GM23338 (cell line): ENCODE results near the gene CMKLR1. TPM values are rescaled to one million over a fixed set of nuclear protein-coding genes. Genes with fewer than 3 reads are reported as not detected.

ENCODE experiments used
- ATAC-seq: fragments of 200-7000 bp; cut with Tn5 transposase; 3 replicates; pipeline ENCODE4 v1.9.1; 2020
- DNase-seq: peaks from one replicate; pipeline ENCODE4 v3.0.0-alpha.2; 2015; ENCODE audit warnings: low spot score
- H2AFZ ChIP-seq: fragments of 200-600 bp; sonication (generic); 2 replicates; pipeline ENCODE4 v1.8.0; 2016; ENCODE audit warnings: antibody characterized with exemption, mild to moderate bottlenecking, moderate library complexity
- H3F3A ChIP-seq: fragments of 200-600 bp; sonication (generic); replicated peaks from 2 replicates; pipeline ENCODE4 v1.8.0; 2017; ENCODE audit warnings: antibody characterized with exemption, mixed run types, low read depth
- H3K27ac ChIP-seq: fragments of 200-600 bp; sonication (generic); 2 replicates; pipeline ENCODE4 v1.6.1; 2016; ENCODE audit warnings: low read depth
- H3K27me3 ChIP-seq: fragments of 200-600 bp; sonication (generic); 2 replicates; pipeline ENCODE4 v1.8.0; 2016; ENCODE audit warnings: mild to moderate bottlenecking, mixed run types, moderate library complexity; ENCODE audit not compliant: insufficient read depth
- H3K36me3 ChIP-seq: fragments of 200-600 bp; sonication (generic); 2 replicates; pipeline ENCODE4 v1.8.0; 2016; ENCODE audit warnings: mild to moderate bottlenecking; ENCODE audit not compliant: insufficient read depth
- H3K4me1 ChIP-seq: fragments of 200-600 bp; sonication (generic); 2 replicates; pipeline ENCODE4 v1.8.0; 2016; ENCODE audit warnings: mild to moderate bottlenecking, moderate library complexity; ENCODE audit not compliant: insufficient read depth
- H3K4me2 ChIP-seq: fragments of 200-600 bp; sonication (generic); 2 replicates; pipeline ENCODE4 v1.7.1; 2017; ENCODE audit warnings: mixed run types
- H3K4me3 ChIP-seq: fragments of 200-600 bp; sonication (generic); 2 replicates; pipeline ENCODE4 v1.6.1; 2016; ENCODE audit warnings: mixed run types
- H3K79me2 ChIP-seq: fragments of 200-600 bp; sonication (generic); replicated peaks from 2 replicates; pipeline ENCODE4 v1.8.0; 2017; ENCODE audit warnings: mild to moderate bottlenecking; ENCODE audit not compliant: insufficient read depth
- H3K9me2 ChIP-seq: fragments of 200-600 bp; sonication (generic); 2 replicates; pipeline ENCODE4 v1.8.0; 2017; ENCODE audit not compliant: insufficient read depth
- H4K20me1 ChIP-seq: fragments of 200-600 bp; sonication (generic); replicated peaks from 2 replicates; pipeline ENCODE4 v1.8.0; 2017; ENCODE audit warnings: mild to moderate bottlenecking; ENCODE audit not compliant: insufficient read depth
- H3K27ac Mint-ChIP-seq: 2 replicates; pipeline ENCODE4 v1.8.0; 2020; ENCODE audit warnings: inconsistent platforms, mild to moderate bottlenecking, moderate library complexity, mixed read lengths
- H3K27me3 Mint-ChIP-seq: 3 replicates; pipeline ENCODE4 v1.8.0; 2022; ENCODE audit warnings: low read depth, mild to moderate bottlenecking, moderate library complexity, mixed read lengths, inconsistent platforms; ENCODE audit not compliant: insufficient read depth, poor library complexity
- H3K36me3 Mint-ChIP-seq: 3 replicates; pipeline ENCODE4 v1.8.0; 2021; ENCODE audit warnings: low read depth, mild to moderate bottlenecking, inconsistent platforms, moderate library complexity, mixed read lengths
- H3K4me1 Mint-ChIP-seq: 3 replicates; pipeline ENCODE4 v1.8.0; 2020; ENCODE audit warnings: mild to moderate bottlenecking, inconsistent platforms, mixed read lengths
- H3K4me3 Mint-ChIP-seq: 3 replicates; pipeline ENCODE4 v1.8.0; 2021; ENCODE audit warnings: moderate library complexity, mild to moderate bottlenecking, inconsistent platforms, mixed read lengths
- H3K9me3 Mint-ChIP-seq: 3 replicates; pipeline ENCODE4 v1.8.0; 2020; ENCODE audit warnings: moderate library complexity, mild to moderate bottlenecking, inconsistent platforms, mixed read lengths
- CREB1 ChIP-seq: fragments of 250-450 bp; sonication (Bioruptor Pico); IDR thresholded peaks from 2 replicates; pipeline ENCODE4 v1.5.0; 2020; ENCODE audit warnings: low read depth, mild to moderate bottlenecking, moderate library complexity
- CTCF ChIP-seq, 2 experiments: fragments of 200-600 bp in 1 of 2; sonication (generic) in 1 of 2; conservative IDR thresholded peaks; 2 replicates each; pipeline versions ENCODE4 v1.5.1 to v1.6.1; 2016 to 2017; ENCODE audit warnings: antibody characterized with exemption in 2 of 2, low read depth in 2 of 2, mild to moderate bottlenecking in 2 of 2, moderate library complexity in 1 of 2
- ETS1 ChIP-seq: IDR thresholded peaks from 2 replicates; pipeline ENCODE4 v1.6.1; 2016; ENCODE audit warnings: antibody characterized with exemption
- EZH2 ChIP-seq: fragments of 200-600 bp; sonication (generic); IDR thresholded peaks from one replicate; pipeline ENCODE4 v1.8.0; 2017; ENCODE audit warnings: antibody characterized with exemption, mild to moderate bottlenecking, low read depth; ENCODE audit not compliant: unreplicated experiment
- EZH2phosphoT487 ChIP-seq: fragments of 200-600 bp; sonication (generic); IDR thresholded peaks from one replicate; pipeline ENCODE4 v1.8.1; 2018; ENCODE audit warnings: antibody characterized with exemption; ENCODE audit not compliant: unreplicated experiment
- JUNB ChIP-seq: IDR thresholded peaks from one replicate; pipeline ENCODE4 v1.6.1; 2016; ENCODE audit warnings: antibody characterized with exemption; ENCODE audit not compliant: unreplicated experiment
- NANOG ChIP-seq: IDR thresholded peaks from 2 replicates; pipeline ENCODE4 v1.6.1; 2016; ENCODE audit warnings: antibody characterized with exemption, borderline replicate concordance
- POLR2AphosphoS5 ChIP-seq: IDR thresholded peaks from 2 replicates; pipeline ENCODE4 v1.6.1; 2016; ENCODE audit warnings: antibody characterized with exemption, low read depth
- ZNF114 ChIP-seq: fragments of 250-450 bp; sonication (Bioruptor Pico); IDR thresholded peaks from 2 replicates; pipeline ENCODE4 v1.5.0; 2020; ENCODE audit warnings: mild to moderate bottlenecking, moderate library complexity
- ZNF331 ChIP-seq: fragments of 250-450 bp; sonication (Bioruptor Pico); IDR thresholded peaks from 2 replicates; pipeline ENCODE4 v1.5.0; 2020; ENCODE audit warnings: low read depth, mild to moderate bottlenecking, moderate library complexity
- ZNF462 ChIP-seq: fragments of 250-450 bp; sonication (Bioruptor Pico); IDR thresholded peaks from 2 replicates; pipeline ENCODE4 v1.5.0; 2020; ENCODE audit warnings: mild to moderate bottlenecking, moderate library complexity
- polyA plus RNA-seq: library from polyadenylated mRNA; unstranded; fragments of >200 nt; fragmentation: Nextera tagmentation; extraction: Ambion mirVana; gene quantifications from 2 replicates; pipeline ENCODE4 v1.2.1, GENCODE V29; 2016
- total RNA-seq: library from RNA; depleted of rRNA; stranded (reverse); fragments of >200 nt; shearing (Covaris generic); gene quantifications from 2 replicates; pipeline ENCODE4 v1.2.3, GENCODE V29; 2014

CMKLR1 gene
- total and polyA plus RNA-seq, 2 experiments from 2014 or later: 0.40 to 2.6 TPM

GRCh38 chr12:108335349-108336119 is 3.6 kb downstream of the CMKLR1 start:
- Histone ChIP-seq H3K27ac (no peak overlapping the region), H3K79me2 (no peaks in the 10 kb centered on the region), H3K4me3 (no peak overlapping the region), H3K4me1 (peaks cover 14% of the 10 kb centered on the region), H3K27me3 (no peaks in the 10 kb centered on the region), H2AFZ (no peak overlapping the region), H3K4me2 (no peak overlapping the region), H4K20me1 (no peaks in the 10 kb centered on the region), H3F3A (no peaks in the 10 kb centered on the region), H3K9me2 (no peaks in the 10 kb centered on the region), H3K36me3 (no peaks in the 10 kb centered on the region)
- peaks cover 9% of the 10 kb centered on the region for H3K4me1 Mint-ChIP-seq
- no peak overlapping the region for H3K4me3 Mint-ChIP-seq
- no peak overlapping the region for H3K27ac Mint-ChIP-seq
- H3K27me3 Mint-ChIP-seq: peaks cover 5% of the 10 kb centered on the region
- no peak for TF ChIP-seq EZH2phosphoT487
- TF ChIP-seq EZH2: no peak
- no peak for TF ChIP-seq NANOG
- no peak for TF ChIP-seq ZNF331 (CRISPR knock-in tag)
- no peak for TF ChIP-seq POLR2AphosphoS5
- no peak for TF ChIP-seq CREB1
- TF ChIP-seq JUNB: no peak
- ATAC-seq (no peak), DNase-seq (no peak)
- H3K36me3 Mint-ChIP-seq: no peaks in the 10 kb centered on the region
- H3K9me3 Mint-ChIP-seq: no peaks in the 10 kb centered on the region

- Mint-ChIP-seq H3K4me3 (no peak overlapping the region), H3K36me3 (no peaks in the 10 kb centered on the region), H3K4me1 (peaks cover 3% of the 10 kb centered on the region; the same call in 2 of the 3 replicates), H3K27ac (no peak overlapping the region), H3K27me3 (peaks cover 3% of the 10 kb centered on the region), H3K9me3 (no peaks in the 10 kb centered on the region)
- Histone ChIP-seq H3F3A (no peaks in the 10 kb centered on the region), H3K4me3 (no peak overlapping the region), H3K4me2 (no peak overlapping the region), H3K79me2 (no peaks in the 10 kb centered on the region), H3K27me3 (no peaks in the 10 kb centered on the region), H4K20me1 (no peaks in the 10 kb centered on the region), H3K4me1 (peaks cover 6% of the 10 kb centered on the region; the same call in 1 of the 2 replicates), H3K9me2 (no peaks in the 10 kb centered on the region), H3K27ac (no peak overlapping the region), H2AFZ (no peak overlapping the region), H3K36me3 (no peaks in the 10 kb centered on the region)
- ATAC-seq (no peak), DNase-seq (no peak)
- no peak for TF ChIP-seq NANOG
- TF ChIP-seq POLR2AphosphoS5: no peak
- TF ChIP-seq ETS1: no peak
- TF ChIP-seq EZH2phosphoT487: no peak
- TF ChIP-seq ZNF462 (CRISPR knock-in tag): no peak
- TF ChIP-seq EZH2: no peak
- TF ChIP-seq CTCF (conservative IDR thresholded peaks at IDR 0.05; ENCODE audit: low read depth in 2 of 2): no peak
- TF ChIP-seq JUNB: no peak
- no peak for TF ChIP-seq ZNF114
Measured at GRCh38 chr12:108333898-108334699, 5.0 kb downstream of the CMKLR1 start.
